ENCODE measurements around the gene NFAM1. TPM values are rescaled to one million over a fixed set of nuclear protein-coding genes. Genes with fewer than 3 reads are reported as not detected.

Gene NFAM1
- total RNA-seq, 2 donors from 2014 or later = 0.66 to 1.0 TPM

GRCh38 chr22:42470366-42471082, 38.3 kb upstream of the NFAM1 start:
- H3K9me3 ChIP-seq = no peaks in the 10 kb centered on the region
- H3K27ac ChIP-seq = peak overlapping the region in 2 of 4 donors; percentile 21 to 62
- intact Hi-C loops (cut with DNase I) = no loop called here
- H3K4me3 ChIP-seq = no peak overlapping the region
- ATAC-seq = peak; percentile 59
- 25 to 32% methylated on average over 4 of the region's 4 CpGs for WGBS, 2 donors
- H3K36me3 ChIP-seq (replicated peaks in 1 of 2; ENCODE audit: insufficient read depth in 1 of 2, low read depth in 2 of 2) = no peaks in the 10 kb centered on the region
- no peak for DNase-seq
- H3K27me3 ChIP-seq = no peaks in the 10 kb centered on the region
- TF ChIP-seq CTCF (IDR thresholded peaks at IDR 0.05) (no peak), POLR2A (IDR thresholded peaks at IDR 0.05) (no peak)
- H3K4me1 ChIP-seq = peaks cover 3% of the 10 kb centered on the region

GRCh38 chr22:42468841-42469240, 36.6 kb upstream of the NFAM1 start:
- TF ChIP-seq CTCF (IDR thresholded peaks at IDR 0.05) = no peak
- TF ChIP-seq POLR2A (IDR thresholded peaks at IDR 0.05) = no peak
- H3K36me3 ChIP-seq (replicated peaks in 1 of 2; ENCODE audit: insufficient read depth in 1 of 2, low read depth in 2 of 2) = no peaks in the 10 kb centered on the region
- no peak for ATAC-seq
- H3K27me3 ChIP-seq = no peaks in the 10 kb centered on the region
- no peaks in the 10 kb centered on the region for H3K9me3 ChIP-seq
- peaks cover 3% of the 10 kb centered on the region for H3K4me1 ChIP-seq
- WGBS, 2 donors = 91 to 95% methylated on average over 2 of the region's 2 CpGs
- no peak for DNase-seq
- H3K4me3 ChIP-seq = no peak overlapping the region
- H3K27ac ChIP-seq = no peak overlapping the region
- intact Hi-C loops (cut with DNase I) = no loop called here

GRCh38 chr22:42462016-42462415, 29.8 kb upstream of the NFAM1 start:
- intact Hi-C loops (cut with DNase I) = no loop called here
- H3K27me3 ChIP-seq = peaks cover 0 to 8% of the 10 kb centered on the region in 2 donors
- DNase-seq = no peak
- no peak for ATAC-seq
- no peaks in the 10 kb centered on the region for H3K36me3 ChIP-seq (replicated peaks in 1 of 2; ENCODE audit: insufficient read depth in 1 of 2, low read depth in 2 of 2)
- H3K4me3 ChIP-seq = no peak overlapping the region
- no peak overlapping the region for H3K27ac ChIP-seq
- WGBS, 2 donors = 38 to 63% methylated on average over 1 of the region's 1 CpG
- H3K4me1 ChIP-seq = peaks cover 7% of the 10 kb centered on the region
- TF ChIP-seq CTCF (IDR thresholded peaks at IDR 0.05) (no peak), POLR2A (IDR thresholded peaks at IDR 0.05) (no peak)
- no peaks in the 10 kb centered on the region for H3K9me3 ChIP-seq

GRCh38 chr22:42461511-42461910, 29.3 kb upstream of the NFAM1 start:
- H3K27me3 ChIP-seq = peaks cover 0 to 8% of the 10 kb centered on the region in 2 donors
- intact Hi-C loops (cut with DNase I) = no loop called here
- no peak overlapping the region for H3K4me3 ChIP-seq
- DNase-seq = no peak
- H3K9me3 ChIP-seq = no peaks in the 10 kb centered on the region
- WGBS, 2 donors = 64 to 69% methylated on average over 3 of the region's 3 CpGs
- H3K36me3 ChIP-seq (replicated peaks in 1 of 2; ENCODE audit: insufficient read depth in 1 of 2, low read depth in 2 of 2) = no peaks in the 10 kb centered on the region
- H3K4me1 ChIP-seq = peaks cover 7% of the 10 kb centered on the region
- H3K27ac ChIP-seq = no peak overlapping the region
- no peak for TF ChIP-seq CTCF (IDR thresholded peaks at IDR 0.05)
- no peak for TF ChIP-seq POLR2A (IDR thresholded peaks at IDR 0.05)
- no peak for ATAC-seq
